DOHH2 (cell line): Measurements from ENCODE around the gene ACP4.

Experiments used
- H3F3A ChIP-seq: fragments of 200-600 bp; sonication (generic), shearing (Covaris generic); 2 replicates; pipeline ENCODE4 v1.6.0; 2016; ENCODE audit warnings: antibody characterized with exemption, mild to moderate bottlenecking; ENCODE audit not compliant: control insufficient read depth, insufficient read depth
- H3K27ac ChIP-seq: fragments of 200-600 bp; sonication (generic); 2 replicates; pipeline ENCODE4 v1.5.1; 2014; ENCODE audit warnings: low read depth, mild to moderate bottlenecking, low read length, moderate library complexity
- H3K27me3 ChIP-seq: fragments of 200-600 bp; sonication (generic); 2 replicates; pipeline ENCODE4 v1.6.1; 2014; ENCODE audit warnings: mild to moderate bottlenecking, low read length, mixed read lengths; ENCODE audit not compliant: control insufficient read depth
- H3K36me3 ChIP-seq: fragments of 200-600 bp; sonication (generic); 2 replicates; pipeline ENCODE4 v1.6.1; 2014; ENCODE audit warnings: mild to moderate bottlenecking, low read length, moderate library complexity, mixed read lengths; ENCODE audit not compliant: control insufficient read depth
- H3K4me1 ChIP-seq: fragments of 200-600 bp; sonication (generic); 2 replicates; pipeline ENCODE4 v1.6.1; 2014; ENCODE audit warnings: mild to moderate bottlenecking, low read length, mixed read lengths; ENCODE audit not compliant: control insufficient read depth
- H3K4me2 ChIP-seq: fragments of 200-600 bp; sonication (generic); 2 replicates; pipeline ENCODE4 v1.6.0; 2014; ENCODE audit warnings: mild to moderate bottlenecking, low read length, moderate library complexity
- H3K4me3 ChIP-seq: fragments of 200-600 bp; sonication (generic); 2 replicates; pipeline ENCODE4 v1.5.1; 2014; ENCODE audit warnings: mild to moderate bottlenecking, low read length, mixed read lengths
- H3K79me2 ChIP-seq: fragments of 200-600 bp; sonication (generic); 2 replicates; pipeline ENCODE4 v1.6.1; 2014; ENCODE audit warnings: mild to moderate bottlenecking, low read length, mixed read lengths; ENCODE audit not compliant: control insufficient read depth
- H3K9me2 ChIP-seq: fragments of 200-600 bp; sonication (generic); replicated peaks from 2 replicates; pipeline ENCODE4 v1.6.1; 2014; ENCODE audit warnings: mild to moderate bottlenecking, low read length, mixed read lengths; ENCODE audit not compliant: control insufficient read depth
- H3K9me3 ChIP-seq: fragments of 200-600 bp; sonication (generic); 2 replicates; pipeline ENCODE4 v1.6.1; 2014; ENCODE audit warnings: antibody characterized with exemption, low read length, mixed read lengths; ENCODE audit not compliant: control insufficient read depth, insufficient read depth
- H4K20me1 ChIP-seq: fragments of 200-600 bp; sonication (generic); 2 replicates; pipeline ENCODE4 v1.6.0; 2014; ENCODE audit warnings: low read depth, mild to moderate bottlenecking, antibody characterized with exemption, low read length, moderate library complexity; ENCODE audit not compliant: control insufficient read depth, insufficient read depth
- CTCF ChIP-seq: fragments of 200-600 bp; sonication (generic); IDR thresholded peaks from one replicate; pipeline ENCODE4 v1.5.1; 2014; ENCODE audit warnings: antibody characterized with exemption, mild to moderate bottlenecking, low read depth, low read length; ENCODE audit not compliant: poor library complexity, severe bottlenecking
- EZH2phosphoT487 ChIP-seq: fragments of 200-600 bp; sonication (generic); IDR thresholded peaks from 2 replicates; pipeline ENCODE4 v1.6.1; 2017; ENCODE audit warnings: borderline replicate concordance, mild to moderate bottlenecking, antibody characterized with exemption, low read length, moderate library complexity, mixed read lengths

The ACP4 gene

GRCh38 chr19:50784710-50785109 lies 5.5 kb upstream of the ACP4 start:
- H3F3A ChIP-seq: no peaks in the 10 kb centered on the region
- no peak overlapping the region for H3K27ac ChIP-seq
- no peak overlapping the region for H3K4me2 ChIP-seq
- H3K9me2 ChIP-seq: no peaks in the 10 kb centered on the region
- H3K4me3 ChIP-seq: no peak overlapping the region
- no peaks in the 10 kb centered on the region for H3K36me3 ChIP-seq
- no peaks in the 10 kb centered on the region for H3K9me3 ChIP-seq
- no peaks in the 10 kb centered on the region for H3K4me1 ChIP-seq
- H4K20me1 ChIP-seq: no peaks in the 10 kb centered on the region
- H3K27me3 ChIP-seq: no peaks in the 10 kb centered on the region
- no peaks in the 10 kb centered on the region for H3K79me2 ChIP-seq
- TF ChIP-seq EZH2phosphoT487 (no peak), CTCF (no peak)

GRCh38 chr19:50785329-50785728 lies 4.9 kb upstream of the ACP4 start:
- no peaks in the 10 kb centered on the region for H3F3A ChIP-seq
- TF ChIP-seq CTCF: no peak
- no peak for TF ChIP-seq EZH2phosphoT487
- H3K27me3 ChIP-seq: no peaks in the 10 kb centered on the region
- no peak overlapping the region for H3K4me3 ChIP-seq
- H3K9me3 ChIP-seq: no peaks in the 10 kb centered on the region
- no peak overlapping the region for H3K27ac ChIP-seq
- H4K20me1 ChIP-seq: no peaks in the 10 kb centered on the region
- H3K36me3 ChIP-seq: no peaks in the 10 kb centered on the region
- no peak overlapping the region for H3K4me2 ChIP-seq
- H3K4me1 ChIP-seq: no peaks in the 10 kb centered on the region
- no peaks in the 10 kb centered on the region for H3K9me2 ChIP-seq
- H3K79me2 ChIP-seq: no peaks in the 10 kb centered on the region

- H3K4me2 ChIP-seq: no peak overlapping the region
- H3K9me2 ChIP-seq: no peaks in the 10 kb centered on the region
- TF ChIP-seq CTCF (no peak), EZH2phosphoT487 (no peak)
- H3K4me1 ChIP-seq: peaks cover 18% of the 10 kb centered on the region
- no peaks in the 10 kb centered on the region for H4K20me1 ChIP-seq
- no peaks in the 10 kb centered on the region for H3K27me3 ChIP-seq
- H3K79me2 ChIP-seq: no peaks in the 10 kb centered on the region
- no peaks in the 10 kb centered on the region for H3K9me3 ChIP-seq
- no peak overlapping the region for H3K4me3 ChIP-seq
- H3F3A ChIP-seq: peaks cover 13% of the 10 kb centered on the region
- H3K27ac ChIP-seq: no peak overlapping the region
- H3K36me3 ChIP-seq: peaks cover 7% of the 10 kb centered on the region
These were observed 780 bp downstream of the ACP4 start for GRCh38 chr19:50790922-50791467.
